T follicular helper cell (primary cell): Measurements from ENCODE around the gene TMEM139.
"Not testable (repeated sequence)": the region's sequence is repeated elsewhere in the genome, so short reads cannot be mapped to it uniquely, and the experiment has no call there.

Experiments
- DNase-seq: peaks from one replicate; pipeline ENCODE4 v3.0.0-alpha.2; 2020; ENCODE audit warnings: low read depth

TMEM139 gene

GRCh38 chr7:143289421-143289820 is 4.7 kb downstream of the TMEM139 start:
- DNase-seq, result no peak

GRCh38 chr7:143289888-143290287 is 5.1 kb downstream of the TMEM139 start:
- DNase-seq, result not testable (repeated sequence)

GRCh38 chr7:143290293-143290692 is 5.5 kb downstream of the TMEM139 start:
- DNase-seq, result no peak

GRCh38 chr7:143292876-143293275 is 8.1 kb downstream of the TMEM139 start:
- DNase-seq, result no peak

- DNase-seq, result no peak
Observed at GRCh38 chr7:143295870-143296269, 11.1 kb downstream of the TMEM139 start.

- DNase-seq, result no peak
Observed at GRCh38 chr7:143296686-143297085, 11.9 kb downstream of the TMEM139 start.

GRCh38 chr7:143299346-143299745 is 14.6 kb downstream of the TMEM139 start:
- DNase-seq, result no peak

- peak; percentile 58 for DNase-seq
Observed at GRCh38 chr7:143299840-143300239, 15.1 kb downstream of the TMEM139 start.

- no peak for DNase-seq
Observed at GRCh38 chr7:143300959-143301935, 16.5 kb downstream of the TMEM139 start.

- DNase-seq, result no peak
Observed at GRCh38 chr7:143303733-143304132, 19.0 kb downstream of the TMEM139 start.

- no peak for DNase-seq
Observed at GRCh38 chr7:143304938-143305337, 20.2 kb downstream of the TMEM139 start.

- peak; percentile 56 for DNase-seq
Observed at GRCh38 chr7:143305423-143306070, 20.8 kb downstream of the TMEM139 start.

- DNase-seq, result no peak
Observed at GRCh38 chr7:143308632-143309031, 23.9 kb downstream of the TMEM139 start.

GRCh38 chr7:143314127-143314526 is 29.4 kb downstream of the TMEM139 start:
- DNase-seq, result no peak

- no peak for DNase-seq
Observed at GRCh38 chr7:143315776-143316175, 31.0 kb downstream of the TMEM139 start, which contains the start of gene CLCN1. Gene CLCN1 (plus strand): TSS chr7:143316111. CDS start chr7:143316213, 102 bp downstream.

- DNase-seq, result no peak
Observed at GRCh38 chr7:143316492-143316891, 31.7 kb downstream of the TMEM139 start.

GRCh38 chr7:143318661-143319060 is 33.9 kb downstream of the TMEM139 start:
- DNase-seq, result no peak

GRCh38 chr7:143320620-143321019 is 35.9 kb downstream of the TMEM139 start:
- DNase-seq, result no peak

GRCh38 chr7:143321242-143321641 is 36.5 kb downstream of the TMEM139 start:
- no peak for DNase-seq

- DNase-seq, result no peak
Observed at GRCh38 chr7:143321734-143322133, 37.0 kb downstream of the TMEM139 start.

- DNase-seq, result no peak
Observed at GRCh38 chr7:143322760-143323633, 38.2 kb downstream of the TMEM139 start.

GRCh38 chr7:143323653-143324052 is 38.9 kb downstream of the TMEM139 start:
- DNase-seq, result no peak
